Daoy (cell line): Measurements from ENCODE around the gene PRMT7. TPM values are rescaled to one million over a fixed set of nuclear protein-coding genes. Genes with fewer than 3 reads are reported as not detected.
"Not testable (repeated sequence)": the region's sequence is repeated elsewhere in the genome, so short reads cannot be mapped to it uniquely, and the experiment has no call there.

ENCODE experiments used
- DNase-seq: peaks from one replicate; pipeline ENCODE4 v3.0.0-alpha.2; 2015; ENCODE audit warnings: low read depth
- total RNA-seq: library from RNA; depleted of rRNA; stranded (reverse); fragments of >200 nt; shearing (Covaris generic); gene quantifications from 2 replicates; pipeline ENCODE4 v1.2.3, GENCODE V29; 2014

Gene PRMT7
- total RNA-seq, 1 experiment from 2014 or later, result 37.9 TPM

- no peak for DNase-seq
Measured at GRCh38 chr16:68283801-68284598, 26.8 kb upstream of the PRMT7 start.

DNA sequence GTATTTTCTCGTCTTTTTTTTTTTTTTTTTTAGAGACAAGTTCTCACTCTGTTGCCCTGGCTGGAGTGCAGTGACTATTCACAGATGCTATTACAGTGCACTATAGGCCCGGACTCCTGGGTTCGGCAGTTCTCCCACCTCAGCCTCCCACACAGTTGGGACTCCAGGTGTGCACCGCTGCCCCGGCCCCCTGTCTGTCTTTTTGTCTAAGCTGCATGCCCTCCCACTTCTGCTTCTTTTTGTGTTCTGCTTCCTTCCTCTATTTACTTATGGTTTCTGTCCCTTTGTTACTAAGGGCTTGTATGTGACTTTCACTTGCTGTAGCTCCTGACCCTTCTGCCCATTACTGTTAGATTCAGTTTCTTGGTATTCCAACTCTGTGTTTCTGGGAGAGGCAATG, 26.0 kb upstream of the PRMT7 start:
- DNase-seq, result no peak

GRCh38 chr16:68285683-68286082, 25.1 kb upstream of the PRMT7 start:
- DNase-seq, result no peak

DNA sequence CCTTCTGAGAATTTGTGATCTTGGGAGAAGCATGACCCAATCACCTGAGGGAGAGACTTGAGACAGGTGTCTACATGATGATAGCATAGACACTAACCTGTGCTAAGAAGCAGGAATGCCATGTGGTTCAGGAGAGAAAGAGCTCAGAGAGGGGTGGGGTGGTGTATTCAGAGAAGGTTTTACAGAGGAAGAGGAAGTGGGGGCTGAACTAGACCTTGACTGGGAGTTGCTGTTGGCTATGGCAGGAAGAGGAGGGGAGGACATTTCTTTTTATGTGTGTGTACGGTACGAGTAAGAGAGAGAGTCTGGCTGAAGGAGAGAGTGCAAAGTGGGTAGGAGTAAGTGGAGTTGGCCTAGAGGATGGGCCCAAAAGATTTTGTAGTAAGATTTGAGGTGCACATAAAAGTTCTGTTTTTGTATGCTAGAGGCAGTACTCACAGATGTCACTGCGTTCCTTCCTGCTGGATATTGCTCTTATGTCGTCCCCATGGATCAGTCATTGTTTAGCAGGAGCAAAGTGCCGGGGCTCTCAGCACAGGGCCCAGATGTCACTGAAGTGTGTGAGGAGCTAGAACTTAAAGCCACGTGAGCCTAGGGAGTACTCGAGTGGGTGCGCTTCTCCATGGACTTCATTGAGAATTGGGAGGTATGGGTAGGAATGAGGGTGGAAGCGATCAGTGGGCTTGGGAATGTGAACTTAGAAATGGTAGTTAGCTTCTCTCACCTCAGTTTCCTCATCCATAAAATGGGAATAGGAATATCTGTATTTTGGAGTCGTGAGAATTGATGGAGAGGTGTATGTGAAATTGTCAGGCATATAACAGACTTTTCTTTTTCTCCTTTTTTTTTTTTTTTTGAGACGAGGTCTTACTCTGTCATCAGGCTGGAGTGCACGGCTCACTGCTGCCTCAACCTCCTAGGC, 24.4 kb upstream of the PRMT7 start:
- no peak for DNase-seq

GRCh38 chr16:68287276-68288251, 23.3 kb upstream of the PRMT7 start:
- DNase-seq, result peak; percentile 58

DNA sequence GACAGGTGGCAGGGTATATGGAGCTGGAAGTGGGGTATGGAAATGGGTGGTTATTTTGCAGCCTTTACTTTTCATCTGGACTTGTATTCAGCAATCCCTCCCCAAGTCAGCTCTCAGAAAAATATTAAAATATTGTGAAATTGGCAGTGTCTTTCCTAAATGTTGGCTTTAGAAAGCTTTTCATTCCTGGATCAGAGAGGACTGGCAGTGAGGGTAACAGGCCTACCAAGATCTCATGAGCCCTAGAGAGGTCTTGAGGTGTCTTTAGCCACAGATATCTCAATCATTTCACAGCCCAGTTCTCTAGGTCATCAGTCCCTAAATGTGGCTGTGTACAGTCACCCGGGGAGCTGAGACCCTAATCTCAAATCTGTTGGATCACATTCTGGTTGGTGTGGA, 22.6 kb upstream of the PRMT7 start:
- DNase-seq, result no peak

DNA sequence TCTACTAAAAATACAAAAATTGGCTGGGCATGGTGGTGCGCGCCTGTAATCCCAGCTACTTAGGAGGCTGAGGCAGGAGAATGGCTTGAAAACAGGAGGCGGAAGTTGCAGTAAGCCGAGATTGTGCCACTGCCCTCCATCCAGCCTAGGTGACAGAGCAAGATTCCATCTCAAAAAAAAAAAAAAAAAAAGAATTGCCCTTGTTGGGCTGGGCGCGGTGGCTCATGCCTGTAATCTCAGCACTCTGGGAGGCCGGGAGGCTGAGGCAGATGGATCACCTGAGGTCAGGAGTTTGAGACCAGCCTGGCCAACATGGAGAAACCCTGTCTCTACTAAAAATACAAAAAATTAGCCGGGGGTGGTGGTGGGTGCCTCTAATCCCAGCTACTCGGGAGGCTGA, 22.0 kb upstream of the PRMT7 start:
- DNase-seq, result not testable (repeated sequence)

GRCh38 chr16:68289202-68289601, 21.6 kb upstream of the PRMT7 start:
- DNase-seq, result no peak

DNA sequence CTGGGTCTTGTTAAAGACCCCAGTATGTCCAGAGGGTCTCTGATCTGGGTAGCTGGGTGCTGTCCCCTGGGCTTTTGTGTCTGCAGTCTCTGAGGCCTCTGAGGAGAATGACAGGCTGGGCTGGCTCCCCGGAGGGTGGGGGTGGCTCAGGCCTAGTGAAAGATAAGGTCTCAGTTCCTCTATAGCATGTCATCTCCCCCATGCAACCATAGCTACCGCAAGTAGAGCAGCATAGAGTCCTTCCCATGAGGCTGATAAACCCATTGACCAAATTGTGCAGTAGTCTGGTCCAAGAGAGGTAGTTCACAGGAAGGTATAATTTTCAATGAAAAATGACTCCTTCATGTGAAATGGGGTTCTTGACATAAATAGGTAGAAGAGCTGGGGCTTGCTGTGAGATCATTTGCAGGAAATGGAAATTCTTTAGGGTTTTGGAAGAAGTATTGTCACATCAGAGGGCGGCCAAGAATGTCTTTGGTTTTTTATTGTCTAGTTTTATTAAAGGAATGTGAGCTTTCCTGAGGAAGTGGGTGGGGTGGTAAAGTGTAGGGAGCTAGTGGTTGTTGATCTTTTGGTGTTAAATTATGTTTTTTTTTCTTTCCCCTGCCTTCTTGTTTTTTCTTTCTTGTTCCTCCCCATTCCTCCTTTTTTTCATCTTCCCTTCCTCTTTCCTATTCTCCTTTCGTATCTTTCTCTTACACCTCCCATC, 21.0 kb upstream of the PRMT7 start:
- no peak for DNase-seq

DNA sequence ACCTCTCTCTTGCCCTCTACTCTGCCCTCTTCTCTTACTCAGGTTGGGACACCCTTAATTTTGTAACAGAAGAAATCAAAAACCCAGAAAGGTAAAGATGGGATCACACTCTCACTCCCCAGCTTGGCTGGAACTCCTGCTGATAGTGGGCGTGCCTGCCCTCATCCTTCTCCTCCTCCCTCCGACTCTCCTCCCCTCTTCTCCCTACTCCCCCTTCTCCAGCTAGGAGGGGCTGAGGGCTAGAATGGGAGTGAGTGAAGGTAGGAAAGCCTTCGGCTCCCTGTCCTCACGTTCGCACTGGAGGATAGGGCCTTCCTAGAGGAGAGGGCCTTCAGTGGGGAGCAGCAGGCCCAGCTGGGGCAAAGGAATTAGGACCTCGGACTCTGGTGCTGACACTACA, 20.4 kb upstream of the PRMT7 start:
- no peak for DNase-seq

GRCh38 chr16:68291227-68291626, 19.6 kb upstream of the PRMT7 start:
- no peak for DNase-seq

DNA sequence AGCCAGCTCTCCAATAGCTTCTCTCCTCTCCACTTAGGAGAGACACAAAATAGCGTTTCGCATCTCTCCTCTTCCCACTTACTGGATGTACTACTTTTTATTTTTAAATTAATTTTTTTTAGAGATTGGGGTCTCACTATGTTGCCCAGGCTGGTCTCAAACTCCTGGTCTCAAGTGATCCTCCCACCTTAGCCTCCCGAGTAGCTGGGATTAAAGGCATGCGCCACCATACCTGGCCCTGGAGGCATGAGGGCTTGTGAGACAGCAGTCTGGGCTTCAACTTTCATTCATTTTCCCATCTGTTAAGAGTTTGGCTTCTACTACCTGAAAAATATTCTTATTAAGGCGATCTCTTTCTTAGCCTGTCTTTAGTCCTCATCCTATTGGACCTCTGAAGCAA, 18.4 kb upstream of the PRMT7 start:
- no peak for DNase-seq

GRCh38 chr16:68296291-68296690, 14.5 kb upstream of the PRMT7 start:
- DNase-seq, result no peak

DNA sequence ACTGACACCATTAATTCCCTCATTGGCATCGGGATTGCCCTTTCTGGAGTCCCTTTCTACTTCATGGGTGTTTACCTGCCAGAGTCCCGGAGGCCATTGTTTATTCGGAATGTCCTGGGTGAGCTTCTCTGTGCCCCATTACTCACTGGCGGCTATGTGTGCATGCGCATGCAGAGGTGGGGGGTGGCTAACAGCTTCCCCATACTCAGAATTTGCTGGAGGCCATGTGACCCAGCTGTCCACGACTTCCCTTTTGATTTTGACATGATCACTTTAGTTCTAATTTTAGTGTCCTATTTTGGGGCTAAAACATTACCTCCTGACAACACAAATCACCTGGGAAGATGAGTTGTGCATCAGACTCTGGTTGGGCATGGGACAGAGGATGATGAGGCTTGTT, 14.1 kb upstream of the PRMT7 start:
- DNase-seq, result no peak

GRCh38 chr16:68297908-68298307, 12.9 kb upstream of the PRMT7 start:
- no peak for DNase-seq

DNA sequence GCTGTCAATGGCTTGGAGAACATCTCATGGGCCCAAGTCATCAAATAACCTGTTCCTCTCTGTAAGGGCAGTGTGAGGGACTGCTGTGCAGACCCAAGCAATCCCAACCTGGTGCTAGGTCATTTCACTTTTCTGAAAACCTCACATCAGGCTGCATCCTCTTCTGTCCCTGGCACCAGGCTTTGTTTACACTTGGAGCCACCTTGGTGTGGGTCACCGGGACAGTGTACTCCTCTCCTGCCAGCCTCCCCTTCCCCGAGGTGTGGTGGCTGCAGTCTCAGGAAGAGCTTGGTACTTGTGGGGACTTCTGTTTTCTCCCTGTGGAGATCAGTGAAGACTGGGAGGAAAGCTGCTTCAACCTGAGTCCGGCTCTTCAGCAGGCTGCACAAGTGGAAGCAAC, 12.5 kb upstream of the PRMT7 start:
- no peak for DNase-seq

DNA sequence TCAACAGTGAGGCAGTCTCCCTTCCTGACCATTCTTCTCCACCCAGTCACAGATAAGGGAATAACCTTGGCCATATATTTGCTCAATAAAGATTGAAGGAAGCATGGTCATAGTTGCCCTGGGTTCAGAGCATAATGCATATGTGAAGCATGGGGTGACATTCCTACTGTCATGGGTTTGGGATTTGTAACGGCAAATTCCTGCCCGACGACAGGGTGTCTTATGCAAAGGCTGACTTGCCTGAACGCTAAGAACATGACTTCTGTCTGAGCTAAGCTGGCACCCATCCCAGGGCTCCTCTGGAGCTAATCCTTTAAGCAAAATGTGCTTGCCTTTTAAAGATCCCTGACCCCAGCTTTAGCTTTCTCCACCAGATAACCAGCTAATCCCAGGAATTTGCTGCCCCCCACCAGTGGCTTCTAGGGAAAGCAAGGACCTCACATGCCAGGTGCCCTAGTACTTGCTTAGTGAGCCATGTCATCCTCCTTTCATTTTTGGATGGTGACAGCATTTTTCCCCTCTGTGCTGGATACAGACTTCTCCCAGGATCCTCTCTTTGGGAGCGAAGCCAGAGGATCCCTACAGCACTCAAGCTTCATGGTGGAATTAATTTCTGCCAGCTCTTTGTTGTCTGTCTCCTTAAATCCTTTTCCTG, 11.8 kb upstream of the PRMT7 start:
- DNase-seq, result no peak

DNA sequence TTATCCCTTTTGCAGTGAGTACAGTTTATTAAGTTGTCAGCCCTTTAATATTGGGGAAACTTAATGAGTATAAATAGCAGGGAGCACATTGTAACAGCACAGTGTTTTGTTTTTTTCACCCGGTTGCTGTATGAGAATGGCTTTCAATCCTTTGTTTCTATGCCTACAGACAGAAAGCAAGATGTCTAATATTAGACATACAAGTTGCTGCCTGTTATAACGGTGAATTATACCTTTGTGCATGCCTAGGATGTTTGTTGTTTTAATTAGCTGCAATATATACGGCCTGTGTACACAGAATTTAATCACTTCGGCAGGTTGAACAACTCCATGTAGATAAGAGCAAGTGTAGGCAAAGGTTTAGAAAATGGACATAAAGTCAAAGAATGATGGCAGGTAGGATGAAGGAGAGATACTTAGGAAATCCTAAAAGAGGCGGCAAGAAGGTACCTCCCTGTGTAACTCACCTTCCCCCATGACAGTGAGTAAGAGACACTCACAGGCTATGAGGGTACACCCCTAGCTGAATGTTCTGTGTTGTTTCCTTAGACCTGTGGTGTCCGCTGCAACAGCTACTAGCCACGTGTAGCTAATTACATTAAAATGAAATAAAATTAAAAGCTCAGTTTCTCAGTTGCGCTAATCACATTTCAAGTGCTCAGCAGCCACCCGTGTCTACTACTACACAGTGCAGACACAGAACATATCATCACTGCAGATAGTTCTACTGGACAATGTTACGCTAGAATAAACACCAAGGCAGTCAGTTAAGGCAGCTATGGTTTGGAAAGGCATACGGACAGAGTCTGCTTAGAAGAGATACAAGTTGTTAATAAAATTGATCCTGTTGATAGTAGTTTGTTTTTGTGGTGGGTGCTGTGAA, 11.0 kb upstream of the PRMT7 start:
- DNase-seq, result no peak

DNA sequence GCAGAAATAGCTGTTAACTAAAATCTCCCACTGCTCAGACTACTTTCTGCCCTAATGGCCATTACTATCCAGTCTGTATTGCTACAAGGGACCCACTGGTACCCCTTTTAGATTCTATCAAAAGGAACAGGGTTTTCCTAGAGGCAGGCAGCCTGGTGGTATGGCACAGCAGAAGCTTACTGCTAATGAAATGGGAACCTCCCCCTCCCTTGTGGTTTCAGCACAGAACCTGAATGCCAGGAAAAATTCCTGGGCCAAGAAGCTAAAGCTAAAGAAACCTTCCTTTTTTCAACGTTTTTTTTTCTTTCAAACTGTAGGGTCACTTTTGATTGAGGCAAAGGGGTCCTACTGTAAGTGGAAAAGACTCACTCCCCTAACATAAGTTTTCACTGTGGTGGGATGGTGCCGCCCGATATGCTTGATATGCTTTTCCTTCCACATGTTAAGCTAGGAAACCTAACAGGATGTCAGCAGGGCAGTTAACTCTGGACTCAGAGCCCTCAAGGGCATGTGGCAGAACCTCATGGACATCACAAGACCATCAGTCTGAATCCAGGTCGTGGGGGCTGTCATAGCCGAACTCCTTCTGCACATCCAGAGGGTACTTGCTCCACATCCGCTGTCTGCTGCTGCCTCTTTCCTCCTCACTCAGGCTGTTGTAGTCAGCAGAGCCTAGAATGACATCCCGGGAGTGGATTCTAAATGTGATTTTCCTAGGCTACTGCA, 9.9 kb upstream of the PRMT7 start:
- DNase-seq, result no peak
